GM12892 (cell line): ENCODE measurements around the gene SLC35F6.

Source experiments
- POLR2AphosphoS5 ChIP-seq: IDR thresholded peaks from 2 replicates; pipeline ENCODE4 v1.6.1; 2011; ENCODE audit warnings: low read depth, low read length, control low read depth
- TAF1 ChIP-seq: IDR thresholded peaks from 2 replicates; pipeline ENCODE4 v1.6.1; 2011; ENCODE audit warnings: low read depth, mild to moderate bottlenecking, control low read depth, low read length, borderline replicate concordance

- no peak for TF ChIP-seq POLR2AphosphoS5
- TF ChIP-seq TAF1: no peak
Observed at GRCh38 chr2:26716769-26717168, 47.3 kb upstream of the SLC35F6 start.
